Right kidney (tissue), 1 donor: ENCODE measurements around the gene LRRC61.
"Not testable (repeated sequence)": the region's sequence is repeated elsewhere in the genome, so short reads cannot be mapped to it uniquely, and the experiment has no call there.

ENCODE experiments used
- DNase-seq: peaks from one replicate; pipeline ENCODE4 v3.0.0-alpha.2; 2016

LRRC61 gene

GRCh38 chr7:150384406-150385301, 61.5 kb downstream of the LRRC61 start:
- no peak for DNase-seq

GRCh38 chr7:150385302-150385723, 62.2 kb downstream of the LRRC61 start:
- DNase-seq, result no peak

GRCh38 chr7:150385884-150386283, 62.7 kb downstream of the LRRC61 start:
- DNase-seq, result not testable (repeated sequence)
